ENCODE data around the gene PPP1R8. TPM values are rescaled to one million over a fixed set of nuclear protein-coding genes. Genes with fewer than 3 reads are reported as not detected.
A peak's percentile ranks its signal among the peaks of the same experiment; 100 is the strongest.

Gene PPP1R8
- polyA plus RNA-seq (2011; rRNA removed) = 52.7 and 55.2 TPM in 2 replicates
- 42.8 and 59.2 TPM in 2 replicates for polyA minus RNA-seq (2011; rRNA and poly(A)+ RNA removed)

DNA sequence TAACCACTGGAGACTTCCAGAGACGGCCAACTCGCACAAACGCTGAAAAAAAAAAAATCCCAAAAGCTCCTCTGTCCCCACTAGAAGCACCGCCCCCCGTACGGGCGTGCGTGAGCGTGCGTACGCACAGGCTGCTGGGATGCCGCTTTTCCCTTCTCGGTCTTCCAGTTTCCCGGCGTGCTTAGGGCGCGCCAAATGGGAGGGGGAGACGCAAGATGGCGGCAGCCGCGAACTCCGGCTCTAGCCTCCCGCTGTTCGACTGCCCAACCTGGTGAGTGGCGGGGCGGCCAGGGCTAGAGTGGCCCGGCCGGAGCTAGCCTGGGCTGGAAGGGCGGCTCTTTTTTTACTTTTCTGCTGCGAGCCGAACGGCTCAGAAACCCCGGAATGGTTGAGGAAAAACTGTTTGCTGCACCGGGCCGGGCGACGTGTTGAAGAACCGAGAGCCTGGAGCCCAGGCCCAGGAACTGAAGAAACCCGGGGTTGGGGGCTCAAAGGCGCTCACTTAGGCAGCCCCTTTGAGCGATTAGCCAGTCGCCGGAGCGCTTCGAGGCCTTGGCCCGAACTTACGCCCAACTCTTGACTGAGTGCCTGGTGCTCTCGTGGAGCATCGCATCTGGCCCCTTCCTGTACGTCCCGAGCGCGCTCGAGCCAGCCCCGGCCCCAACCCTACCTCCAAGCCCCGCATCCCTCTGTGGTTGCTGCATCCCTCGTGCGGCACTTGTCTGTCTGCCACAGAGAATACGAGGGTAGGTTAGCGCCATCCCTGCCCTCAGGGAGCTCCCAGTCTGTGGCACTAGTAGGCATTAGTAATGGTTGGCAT, at the start of gene PPP1R8:
PPP1R8 (plus strand) TSS at position 162 of the 820 bp plus-strand sequence; CDS start at position 216, 54 bp downstream.
- ChIA-PET POLR2A (interaction anchor here (0.5 to 1.9 kb wide), 16 partner anchors 9 to 611 kb away, joined by 3 to 27 read pairs (median 3); partner anchors contain the start of genes FAM76A and STX12), CTCF (interaction anchor here (0.6 to 1.5 kb wide), 4 partner anchors 105 to 902 kb away, joined by 3 to 5 read pairs (median 3); partner anchors contain the start of gene FAM76A)
- no peaks in the 10 kb centered on the region for H3K27me3 ChIP-seq (ENCODE audit: control insufficient read depth, insufficient read depth, low read length)
- peaks cover 6% of the 10 kb centered on the region; the same call in 1 of the 2 replicates for H3K9me3 ChIP-seq (ENCODE audit: control insufficient read depth, insufficient read depth, low read length)
- H3K4me3 ChIP-seq (ENCODE audit: low read depth, low read length) = peak within 1 kb of the TSS; percentile 93
- peak; percentile 83 for DNase-seq (ENCODE audit: low read depth, low spot score)
- TF ChIP-seq, protein P1, sequence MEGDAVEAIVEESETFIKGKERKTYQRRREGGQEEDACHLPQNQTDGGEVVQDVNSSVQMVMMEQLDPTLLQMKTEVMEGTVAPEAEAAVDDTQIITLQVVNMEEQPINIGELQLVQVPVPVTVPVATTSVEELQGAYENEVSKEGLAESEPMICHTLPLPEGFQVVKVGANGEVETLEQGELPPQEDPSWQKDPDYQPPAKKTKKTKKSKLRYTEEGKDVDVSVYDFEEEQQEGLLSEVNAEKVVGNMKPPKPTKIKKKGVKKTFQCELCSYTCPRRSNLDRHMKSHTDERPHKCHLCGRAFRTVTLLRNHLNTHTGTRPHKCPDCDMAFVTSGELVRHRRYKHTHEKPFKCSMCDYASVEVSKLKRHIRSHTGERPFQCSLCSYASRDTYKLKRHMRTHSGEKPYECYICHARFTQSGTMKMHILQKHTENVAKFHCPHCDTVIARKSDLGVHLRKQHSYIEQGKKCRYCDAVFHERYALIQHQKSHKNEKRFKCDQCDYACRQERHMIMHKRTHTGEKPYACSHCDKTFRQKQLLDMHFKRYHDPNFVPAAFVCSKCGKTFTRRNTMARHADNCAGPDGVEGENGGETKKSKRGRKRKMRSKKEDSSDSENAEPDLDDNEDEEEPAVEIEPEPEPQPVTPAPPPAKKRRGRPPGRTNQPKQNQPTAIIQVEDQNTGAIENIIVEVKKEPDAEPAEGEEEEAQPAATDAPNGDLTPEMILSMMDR (IDR thresholded peaks at IDR 0.05; ENCODE audit: low read depth, low read length) = no peak
- H3K27ac ChIP-seq (ENCODE audit: low read depth, low read length) = peak within 1 kb of the TSS; percentile 85

DNA sequence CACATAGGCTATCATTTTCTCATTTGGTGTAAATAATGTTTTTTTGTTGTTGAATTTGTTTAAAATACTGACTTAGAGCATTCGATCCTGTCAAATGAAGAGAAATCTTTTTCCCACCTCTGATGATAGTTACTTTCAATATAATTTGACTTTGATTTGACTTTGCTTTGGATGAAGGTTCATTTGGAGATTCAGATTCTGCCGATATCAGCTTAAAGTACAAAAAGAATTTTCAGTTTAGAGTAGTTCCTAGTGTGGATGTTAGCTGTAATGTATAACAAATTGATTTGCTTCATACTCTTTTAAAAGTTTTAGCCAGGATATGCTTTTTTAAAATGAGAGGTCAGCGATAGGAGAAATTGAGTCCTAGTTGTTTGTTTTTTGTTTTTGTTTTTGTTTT, 47.6 kb upstream of the PPP1R8 start:
- DNase-seq (ENCODE audit: low read depth, low spot score) = no peak
- TF ChIP-seq, protein P1 (IDR thresholded peaks at IDR 0.05; ENCODE audit: low read depth, low read length) = no peak
- H3K4me3 ChIP-seq (ENCODE audit: low read depth, low read length) = no peak overlapping the region
- ChIA-PET POLR2A (no interaction called here), CTCF (no interaction called here)
- no peaks in the 10 kb centered on the region for H3K9me3 ChIP-seq (ENCODE audit: control insufficient read depth, insufficient read depth, low read length)
- no peak overlapping the region for H3K27ac ChIP-seq (ENCODE audit: low read depth, low read length)
- H3K27me3 ChIP-seq (ENCODE audit: control insufficient read depth, insufficient read depth, low read length) = no peaks in the 10 kb centered on the region

DNA sequence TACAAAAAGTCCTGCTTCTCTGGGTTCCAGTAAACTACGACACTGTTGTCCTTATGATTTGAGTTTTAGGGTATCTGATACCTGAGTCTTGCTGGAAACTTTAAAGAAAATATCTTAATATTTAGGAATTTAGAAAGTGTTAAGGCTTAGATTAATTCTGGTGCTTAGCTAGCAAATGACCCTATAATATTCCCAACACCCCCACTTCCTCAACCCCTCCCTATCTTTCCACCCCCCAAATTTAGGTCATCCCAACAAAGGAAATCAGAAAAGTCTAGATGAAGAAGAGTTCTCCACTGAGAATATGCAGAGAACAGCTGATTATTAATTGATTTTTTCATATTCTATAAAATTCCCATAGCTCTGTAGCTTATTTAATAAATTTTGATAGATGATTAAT, 45.9 kb upstream of the PPP1R8 start:
- Histone ChIP-seq H3K27ac (ENCODE audit: low read depth, low read length) (no peak overlapping the region), H3K9me3 (ENCODE audit: control insufficient read depth, insufficient read depth, low read length) (no peaks in the 10 kb centered on the region), H3K4me3 (ENCODE audit: low read depth, low read length) (no peak overlapping the region), H3K27me3 (ENCODE audit: control insufficient read depth, insufficient read depth, low read length) (no peaks in the 10 kb centered on the region)
- ChIA-PET CTCF (no interaction called here), POLR2A (interaction anchor here (1.6 kb wide), 1 partner anchor 12 kb away, joined by 5 read pairs; the partner anchor contains the start of gene STX12)
- DNase-seq (ENCODE audit: low read depth, low spot score) = no peak
- TF ChIP-seq, protein P1 (IDR thresholded peaks at IDR 0.05; ENCODE audit: low read depth, low read length) = no peak

DNA sequence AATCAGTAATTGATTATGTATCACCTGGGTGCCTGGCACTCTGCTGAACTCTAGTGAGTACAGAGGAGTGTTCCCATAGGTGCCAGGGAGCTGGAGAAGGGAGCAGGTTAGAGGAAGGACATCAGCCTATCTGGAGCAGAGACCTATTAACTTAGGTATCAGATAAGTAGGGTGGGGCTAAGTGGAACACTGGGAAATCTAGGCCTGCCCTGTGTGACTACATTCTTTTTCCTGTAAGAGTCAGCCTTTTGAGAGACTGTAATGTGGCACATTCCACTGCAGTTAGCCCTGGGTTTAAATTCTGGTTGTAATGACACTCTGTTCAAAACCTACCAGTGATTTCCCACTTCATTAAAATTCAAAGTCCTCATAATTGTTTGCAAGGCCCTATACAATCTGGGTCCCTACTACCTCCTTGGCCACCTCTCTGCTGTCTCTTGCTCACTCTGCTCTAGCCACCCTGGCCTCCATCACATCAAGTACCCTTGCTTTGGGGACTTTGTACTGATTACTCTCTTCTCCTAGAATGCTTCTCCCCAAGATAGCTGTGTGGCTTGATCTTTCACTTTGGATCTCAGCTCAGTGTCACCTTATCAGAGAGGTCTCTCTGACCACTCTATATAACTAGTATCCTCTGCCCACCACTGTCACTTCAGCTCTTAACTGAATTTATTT, 44.7 kb upstream of the PPP1R8 start:
- DNase-seq (ENCODE audit: low read depth, low spot score) = no peak
- Histone ChIP-seq H3K27me3 (ENCODE audit: control insufficient read depth, insufficient read depth, low read length) (no peaks in the 10 kb centered on the region), H3K4me3 (ENCODE audit: low read depth, low read length) (no peak overlapping the region), H3K27ac (ENCODE audit: low read depth, low read length) (no peak overlapping the region), H3K9me3 (ENCODE audit: control insufficient read depth, insufficient read depth, low read length) (no peaks in the 10 kb centered on the region)
- ChIA-PET CTCF (interaction anchor here (1.7 kb wide), 1 partner anchor 117 kb away, joined by 3 read pairs; no protein-coding TSS in a partner anchor), POLR2A (interaction anchor here (0.5 to 1.6 kb wide), 2 partner anchors 13 to 117 kb away, joined by 4 to 5 read pairs; partner anchors contain the start of gene STX12)
- TF ChIP-seq, protein P1 (IDR thresholded peaks at IDR 0.05; ENCODE audit: low read depth, low read length) = no peak

All from AG04450 (cell line).